ENCODE measurements around the gene MACROD2.

Gene MACROD2

DNA sequence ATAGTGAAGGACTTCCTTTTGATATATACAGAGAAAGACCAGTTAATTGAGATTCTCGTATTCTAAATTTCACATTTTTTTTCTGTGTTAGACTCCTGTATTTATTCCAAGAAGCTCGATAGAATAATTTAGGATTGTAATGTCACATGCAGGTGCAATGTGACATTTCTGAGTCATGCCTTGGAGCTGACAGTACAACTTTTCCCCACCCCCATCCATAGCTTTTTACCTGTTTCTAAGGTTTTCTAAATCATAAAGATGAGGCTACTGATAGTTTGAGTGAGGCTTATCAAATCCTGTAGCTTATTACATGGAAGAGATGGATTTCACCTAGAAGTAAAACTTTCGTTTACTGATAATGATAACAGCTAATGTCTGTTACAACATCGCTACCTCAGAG, 304.5 kb downstream of the MACROD2 start:
- ChIA-PET POLR2A (no interaction called here), CTCF (interaction anchor here (0.7 kb wide), 1 partner anchor 39 kb away, joined by 6 read pairs; no protein-coding TSS in a partner anchor)
- H3K4me1 ChIP-seq (ENCODE audit: control insufficient read depth, insufficient read depth, low read length) = no peaks in the 10 kb centered on the region
- TF ChIP-seq ZNF335 (tag by site-specific recombination; conservative IDR thresholded peaks at IDR 0.05) = no peak
- TF ChIP-seq ZEB2 (tag by site-specific recombination; IDR thresholded peaks at IDR 0.05) = no peak
- no peak for TF ChIP-seq ZNF658 (tag by site-specific recombination; IDR thresholded peaks at IDR 0.05)
- no peak for TF ChIP-seq ZNF10 (tag by site-specific recombination; IDR thresholded peaks at IDR 0.05)
- no peak for TF ChIP-seq ZNF133 (tag by site-specific recombination; IDR thresholded peaks at IDR 0.05)
- no peak for TF ChIP-seq ZNF621 (tag by site-specific recombination; IDR thresholded peaks at IDR 0.05)
- no peaks in the 10 kb centered on the region for H3K36me3 ChIP-seq (ENCODE audit: control insufficient read depth in 2 of 2, insufficient read depth in 1 of 2, low read length in 2 of 2)
- H3K27ac ChIP-seq (ENCODE audit: extremely low read depth, low read depth, low read length) = no peak overlapping the region
- H3K4me3 ChIP-seq (ENCODE audit: low read depth, low read length) = no peak overlapping the region
- H3K9me3 ChIP-seq (ENCODE audit: control insufficient read depth, insufficient read depth, low read depth, low read length) = no peaks in the 10 kb centered on the region

DNA sequence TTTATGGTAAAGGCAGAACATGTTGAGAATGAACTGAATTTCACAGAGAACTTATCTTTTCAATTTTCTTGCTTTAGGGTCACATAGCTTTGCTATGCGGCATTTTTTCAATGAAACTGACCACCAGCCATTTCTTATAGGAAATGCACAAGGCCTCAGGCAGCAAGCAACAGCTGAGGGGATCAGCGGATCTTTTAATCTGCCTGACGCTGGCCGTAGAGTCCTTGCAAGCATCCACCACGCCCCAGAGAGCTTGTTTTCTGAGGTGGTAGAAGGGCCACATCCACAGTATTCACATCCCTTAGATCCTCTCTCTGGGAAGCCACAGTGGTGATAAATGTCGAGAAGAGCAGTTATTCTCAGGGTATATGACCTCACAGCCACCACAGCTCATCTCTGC, 307.8 kb downstream of the MACROD2 start:
- Histone ChIP-seq H3K9me3 (ENCODE audit: control insufficient read depth, insufficient read depth, low read depth, low read length) (no peaks in the 10 kb centered on the region), H3K36me3 (ENCODE audit: control insufficient read depth in 2 of 2, insufficient read depth in 1 of 2, low read length in 2 of 2) (no peaks in the 10 kb centered on the region), H3K4me3 (ENCODE audit: low read depth, low read length) (no peak overlapping the region), H3K27ac (ENCODE audit: extremely low read depth, low read depth, low read length) (no peak overlapping the region), H3K4me1 (ENCODE audit: control insufficient read depth, insufficient read depth, low read length) (no peaks in the 10 kb centered on the region)
- ChIA-PET CTCF (no interaction called here), POLR2A (no interaction called here)
- TF ChIP-seq ZBTB20 (tag by site-specific recombination; IDR thresholded peaks at IDR 0.05) (no peak), ZNF132 (tag by site-specific recombination; IDR thresholded peaks at IDR 0.05; ENCODE audit: borderline replicate concordance) (no peak), SP7 (tag by site-specific recombination; IDR thresholded peaks at IDR 0.05) (no peak), RBAK (tag by site-specific recombination; IDR thresholded peaks at IDR 0.05) (no peak), ZNF155 (tag by site-specific recombination; IDR thresholded peaks at IDR 0.05) (no peak), ZNF214 (tag by site-specific recombination; IDR thresholded peaks at IDR 0.05; ENCODE audit: borderline replicate concordance) (no peak), ZNF658 (tag by site-specific recombination; IDR thresholded peaks at IDR 0.05) (no peak), ZNF146 (tag by site-specific recombination; IDR thresholded peaks at IDR 0.05) (no peak), ZNF138 (tag by site-specific recombination; IDR thresholded peaks at IDR 0.05; ENCODE audit: borderline replicate concordance) (no peak), ZNF792 (tag by site-specific recombination; IDR thresholded peaks at IDR 0.05) (no peak), ZNF768 (tag by site-specific recombination; IDR thresholded peaks at IDR 0.05) (no peak), GLI4 (tag by site-specific recombination; IDR thresholded peaks at IDR 0.05) (no peak), ZNF394 (tag by site-specific recombination; IDR thresholded peaks at IDR 0.05; ENCODE audit: borderline replicate concordance) (no peak), ZNF112 (tag by site-specific recombination; IDR thresholded peaks at IDR 0.05) (no peak), ZNF677 (tag by site-specific recombination; IDR thresholded peaks at IDR 0.05) (no peak), ZNF837 (tag by site-specific recombination; IDR thresholded peaks at IDR 0.05) (no peak)
- TF ChIP-seq, protein P1, sequence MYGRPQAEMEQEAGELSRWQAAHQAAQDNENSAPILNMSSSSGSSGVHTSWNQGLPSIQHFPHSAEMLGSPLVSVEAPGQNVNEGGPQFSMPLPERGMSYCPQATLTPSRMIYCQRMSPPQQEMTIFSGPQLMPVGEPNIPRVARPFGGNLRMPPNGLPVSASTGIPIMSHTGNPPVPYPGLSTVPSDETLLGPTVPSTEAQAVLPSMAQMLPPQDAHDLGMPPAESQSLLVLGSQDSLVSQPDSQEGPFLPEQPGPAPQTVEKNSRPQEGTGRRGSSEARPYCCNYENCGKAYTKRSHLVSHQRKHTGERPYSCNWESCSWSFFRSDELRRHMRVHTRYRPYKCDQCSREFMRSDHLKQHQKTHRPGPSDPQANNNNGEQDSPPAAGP (tag by site-specific recombination; IDR thresholded peaks at IDR 0.05) = no peak
- TF ChIP-seq, protein P2, sequence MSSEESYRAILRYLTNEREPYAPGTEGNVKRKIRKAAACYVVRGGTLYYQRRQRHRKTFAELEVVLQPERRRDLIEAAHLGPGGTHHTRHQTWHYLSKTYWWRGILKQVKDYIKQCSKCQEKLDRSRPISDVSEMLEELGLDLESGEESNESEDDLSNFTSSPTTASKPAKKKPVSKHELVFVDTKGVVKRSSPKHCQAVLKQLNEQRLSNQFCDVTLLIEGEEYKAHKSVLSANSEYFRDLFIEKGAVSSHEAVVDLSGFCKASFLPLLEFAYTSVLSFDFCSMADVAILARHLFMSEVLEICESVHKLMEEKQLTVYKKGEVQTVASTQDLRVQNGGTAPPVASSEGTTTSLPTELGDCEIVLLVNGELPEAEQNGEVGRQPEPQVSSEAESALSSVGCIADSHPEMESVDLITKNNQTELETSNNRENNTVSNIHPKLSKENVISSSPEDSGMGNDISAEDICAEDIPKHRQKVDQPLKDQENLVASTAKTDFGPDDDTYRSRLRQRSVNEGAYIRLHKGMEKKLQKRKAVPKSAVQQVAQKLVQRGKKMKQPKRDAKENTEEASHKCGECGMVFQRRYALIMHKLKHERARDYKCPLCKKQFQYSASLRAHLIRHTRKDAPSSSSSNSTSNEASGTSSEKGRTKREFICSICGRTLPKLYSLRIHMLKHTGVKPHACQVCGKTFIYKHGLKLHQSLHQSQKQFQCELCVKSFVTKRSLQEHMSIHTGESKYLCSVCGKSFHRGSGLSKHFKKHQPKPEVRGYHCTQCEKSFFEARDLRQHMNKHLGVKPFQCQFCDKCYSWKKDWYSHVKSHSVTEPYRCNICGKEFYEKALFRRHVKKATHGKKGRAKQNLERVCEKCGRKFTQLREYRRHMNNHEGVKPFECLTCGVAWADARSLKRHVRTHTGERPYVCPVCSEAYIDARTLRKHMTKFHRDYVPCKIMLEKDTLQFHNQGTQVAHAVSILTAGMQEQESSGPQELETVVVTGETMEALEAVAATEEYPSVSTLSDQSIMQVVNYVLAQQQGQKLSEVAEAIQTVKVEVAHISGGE (tag by site-specific recombination; conservative IDR thresholded peaks at IDR 0.05; ENCODE audit: low read depth) = no peak
